IPS-11a (cell line): ENCODE measurements around the gene RYR2.
"Not testable (repeated sequence)": the region's sequence is repeated elsewhere in the genome, so short reads cannot be mapped to it uniquely, and the experiment has no call there.

Experiments
- H3K4me3 ChIP-seq: one replicate; pipeline ENCODE4 v1.5.1; 2013; ENCODE audit warnings: low read depth, low read length, control low read depth

The RYR2 gene

DNA sequence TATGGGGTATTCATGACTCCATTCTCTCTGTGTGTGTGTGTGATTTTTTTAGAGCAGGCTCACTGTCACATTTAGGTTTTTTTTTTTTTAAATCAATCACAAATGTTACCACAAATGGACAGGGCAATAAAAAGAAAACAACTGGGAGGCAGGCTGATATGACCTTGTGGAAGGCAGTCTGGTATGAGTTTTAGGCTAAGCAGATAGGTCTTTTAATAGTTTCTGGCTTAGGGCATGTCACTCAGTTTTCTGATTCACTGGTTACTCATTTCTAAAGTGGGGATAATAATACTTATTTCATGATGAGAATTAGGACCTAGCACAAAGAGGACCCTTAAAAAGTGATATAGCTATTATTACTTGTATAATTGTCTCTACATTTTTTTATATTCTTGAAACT lies 278.9 kb downstream of the RYR2 start:
- no peak overlapping the region for H3K4me3 ChIP-seq

DNA sequence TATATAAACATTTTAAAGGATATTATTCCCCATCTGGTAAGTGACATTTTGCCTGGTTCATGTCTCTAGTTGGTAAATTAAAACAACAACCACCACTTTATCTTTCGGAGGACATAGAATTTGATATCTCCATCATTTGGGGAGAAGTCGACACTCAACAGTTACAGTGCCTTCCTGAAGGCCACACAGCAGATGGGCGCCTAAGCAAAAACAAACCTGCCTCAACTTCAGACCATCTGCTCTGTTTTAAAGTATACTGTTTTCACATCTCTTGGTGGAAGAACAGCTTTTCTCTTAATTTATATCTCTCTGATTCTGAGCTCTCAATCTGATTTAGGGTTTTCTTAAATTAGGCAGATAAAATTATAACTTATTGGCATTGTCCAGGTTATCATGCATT lies 282.2 kb downstream of the RYR2 start:
- no peak overlapping the region for H3K4me3 ChIP-seq

GRCh38 chr1:237327061-237327460 lies 285.1 kb downstream of the RYR2 start:
- H3K4me3 ChIP-seq, result no peak overlapping the region

- no peak overlapping the region for H3K4me3 ChIP-seq
Measured at GRCh38 chr1:237340892-237341291, 298.9 kb downstream of the RYR2 start.

DNA sequence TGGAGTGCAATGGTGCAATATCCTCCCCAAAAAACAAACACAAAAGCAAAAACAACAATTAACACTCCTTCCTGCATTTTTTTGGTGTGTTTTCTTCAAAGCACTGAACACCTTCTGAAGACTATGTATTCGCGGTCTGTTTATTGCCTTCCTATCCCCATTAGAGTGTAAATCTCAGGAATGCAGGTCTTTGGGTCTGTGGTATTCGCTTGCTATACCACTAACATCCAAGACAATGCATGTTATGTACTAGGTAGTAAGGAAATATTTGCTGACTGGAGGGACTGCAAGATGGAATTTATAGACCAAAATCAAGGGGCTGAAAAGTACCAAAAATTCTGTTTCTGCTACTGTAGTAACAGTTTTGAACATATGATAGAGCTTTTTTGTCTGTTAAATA lies 299.4 kb downstream of the RYR2 start:
- H3K4me3 ChIP-seq, result no peak overlapping the region

GRCh38 chr1:237342730-237343129 lies 300.7 kb downstream of the RYR2 start:
- H3K4me3 ChIP-seq, result no peak overlapping the region

GRCh38 chr1:237352747-237353146 lies 310.8 kb downstream of the RYR2 start:
- H3K4me3 ChIP-seq, result no peak overlapping the region

GRCh38 chr1:237353918-237354317 lies 311.9 kb downstream of the RYR2 start:
- no peak overlapping the region for H3K4me3 ChIP-seq

- H3K4me3 ChIP-seq, result no peak overlapping the region
Measured at GRCh38 chr1:237355022-237355421, 313.0 kb downstream of the RYR2 start.

DNA sequence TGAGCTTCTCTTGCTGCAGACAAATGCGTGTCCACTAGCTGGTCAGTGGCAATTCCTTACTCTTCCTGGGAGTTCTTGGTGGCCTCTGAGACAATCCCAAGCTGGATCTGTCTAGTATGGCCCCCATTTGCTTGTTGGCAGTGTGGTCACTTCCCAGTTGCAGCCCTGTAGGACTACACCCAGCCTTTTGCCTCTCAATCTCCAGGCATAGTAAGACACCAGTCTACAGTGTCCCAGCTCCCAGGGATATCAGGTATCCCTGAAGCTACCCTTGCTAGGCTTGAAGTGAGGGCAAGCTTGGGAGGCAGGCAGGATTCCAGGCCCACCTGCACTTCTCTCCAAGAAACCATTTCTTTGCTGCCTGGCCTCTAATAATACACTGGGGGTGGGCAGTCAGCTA lies 316.6 kb downstream of the RYR2 start:
- no peak overlapping the region for H3K4me3 ChIP-seq

- no peak overlapping the region for H3K4me3 ChIP-seq
Measured at GRCh38 chr1:237367758-237368157, 325.8 kb downstream of the RYR2 start.

DNA sequence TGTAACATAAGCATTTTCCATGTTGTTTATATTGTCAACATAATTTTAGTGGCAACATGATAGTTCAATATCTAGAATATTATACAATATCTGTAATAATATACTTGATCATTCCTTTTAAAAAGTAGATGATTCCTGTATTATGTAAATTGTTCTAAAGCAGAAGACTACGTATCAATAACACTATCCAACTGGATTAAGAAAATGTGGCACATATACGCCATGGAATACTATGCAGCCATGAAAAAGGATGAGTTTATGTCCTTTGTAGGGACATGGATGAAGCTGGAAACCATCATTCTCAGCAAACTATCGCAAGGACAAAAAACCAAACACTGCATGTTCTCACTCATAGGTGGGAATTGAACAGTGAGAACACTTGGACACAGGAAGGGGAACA lies 329.5 kb downstream of the RYR2 start:
- H3K4me3 ChIP-seq, result not testable (repeated sequence)

GRCh38 chr1:237383791-237384190 lies 341.8 kb downstream of the RYR2 start:
- no peak overlapping the region for H3K4me3 ChIP-seq

DNA sequence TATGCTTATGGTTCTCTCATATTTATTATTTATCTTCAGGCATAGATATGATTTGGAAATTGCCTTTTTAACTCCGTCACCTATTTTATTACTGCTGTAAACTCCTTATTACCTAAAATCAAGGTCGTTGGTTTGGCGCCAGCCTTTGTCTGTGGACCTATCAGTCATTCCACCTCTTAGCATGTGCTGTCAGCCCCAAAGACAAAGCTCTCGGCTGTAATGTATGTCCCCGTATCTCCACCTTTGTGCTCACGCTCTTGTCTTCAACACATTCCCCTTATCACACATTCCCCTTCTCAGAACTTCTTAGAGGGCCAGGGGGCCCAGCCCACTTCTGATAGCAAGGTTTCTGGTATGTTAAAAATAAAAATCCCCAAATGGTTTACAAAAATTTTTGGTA lies 342.2 kb downstream of the RYR2 start:
- no peak overlapping the region for H3K4me3 ChIP-seq

DNA sequence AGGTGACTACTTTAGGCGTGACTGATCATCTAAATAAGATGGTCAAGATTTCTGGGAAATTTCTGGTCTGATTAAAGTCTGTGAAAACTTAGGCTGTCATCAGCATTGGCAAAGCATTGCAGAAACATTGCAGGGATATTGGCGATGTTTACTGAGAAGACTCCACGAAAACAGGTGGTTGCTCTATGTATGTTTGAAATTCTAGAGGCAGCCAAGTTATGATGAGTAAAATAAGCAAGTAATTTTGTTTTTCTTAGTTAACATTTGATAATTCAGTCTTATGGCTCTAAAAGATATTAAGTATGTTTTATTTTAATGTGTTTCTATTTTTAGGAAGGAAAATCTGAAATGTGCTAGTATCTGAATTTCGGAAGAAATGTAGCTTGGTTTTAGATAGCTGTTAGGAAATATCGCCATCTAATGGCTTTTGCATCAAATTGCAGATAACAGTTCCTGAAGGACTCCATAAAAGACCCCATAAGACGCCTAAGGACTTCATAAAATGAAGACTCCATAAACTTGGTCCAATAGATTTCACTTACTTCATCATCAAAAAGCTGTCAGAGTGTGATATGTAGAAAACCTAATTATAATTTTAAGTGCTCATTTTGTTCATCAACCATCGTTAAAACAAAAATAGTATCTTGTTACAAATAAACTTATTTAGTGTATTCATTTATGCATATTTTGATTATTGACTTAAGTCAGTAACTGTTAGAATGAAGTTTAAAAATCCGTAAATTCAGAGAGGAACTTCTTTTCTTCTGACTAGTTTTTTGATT lies 344.6 kb downstream of the RYR2 start:
- no peak overlapping the region for H3K4me3 ChIP-seq

- no peak overlapping the region for H3K4me3 ChIP-seq
Measured at GRCh38 chr1:237387144-237387505, 345.1 kb downstream of the RYR2 start.

GRCh38 chr1:237390823-237391222 lies 348.8 kb downstream of the RYR2 start:
- H3K4me3 ChIP-seq, result no peak overlapping the region

DNA sequence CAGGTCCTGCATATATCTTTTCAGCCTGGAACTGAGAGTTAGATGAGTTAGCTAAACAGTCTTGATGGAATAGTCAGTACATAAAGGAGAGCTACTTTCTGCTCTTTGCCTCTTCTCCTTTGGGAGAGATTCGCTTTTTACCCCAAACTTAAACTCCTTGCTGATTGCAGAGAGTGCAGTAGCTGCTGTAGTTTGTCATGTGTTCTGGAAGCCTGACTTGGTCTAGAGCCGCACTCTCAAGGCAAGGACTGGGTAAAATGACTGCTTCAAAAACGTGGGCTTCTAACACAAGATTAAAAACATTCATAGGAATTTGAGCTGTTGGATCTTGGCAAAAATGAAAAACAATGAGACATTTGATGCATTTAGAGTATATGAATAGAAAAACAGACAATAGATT lies 351.6 kb downstream of the RYR2 start:
- H3K4me3 ChIP-seq, result no peak overlapping the region

DNA sequence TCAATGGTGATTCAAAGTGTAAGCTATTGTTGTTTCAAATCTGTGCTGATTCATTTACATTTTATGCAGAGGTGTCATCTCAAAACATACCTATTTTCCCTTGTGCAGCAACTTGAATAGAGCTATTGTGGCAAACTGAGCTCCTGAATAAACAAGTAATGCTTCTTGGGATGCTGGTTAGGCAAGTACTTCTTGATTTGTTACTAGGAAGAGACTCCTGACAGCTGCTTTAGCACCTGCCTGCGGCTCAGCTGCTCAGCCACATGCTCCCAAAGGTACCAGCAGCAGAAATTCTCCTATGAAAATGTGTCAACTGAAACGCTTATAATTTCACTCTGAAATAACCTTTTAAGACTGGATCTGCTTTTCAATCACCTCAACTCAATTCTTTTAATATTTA lies 352.3 kb downstream of the RYR2 start:
- no peak overlapping the region for H3K4me3 ChIP-seq

- no peak overlapping the region for H3K4me3 ChIP-seq
Measured at GRCh38 chr1:237396426-237396825, 354.4 kb downstream of the RYR2 start.

- H3K4me3 ChIP-seq, result no peak overlapping the region
Measured at GRCh38 chr1:237398751-237399150, 356.8 kb downstream of the RYR2 start.

- no peak overlapping the region for H3K4me3 ChIP-seq
Measured at GRCh38 chr1:237405912-237406311, 363.9 kb downstream of the RYR2 start.

DNA sequence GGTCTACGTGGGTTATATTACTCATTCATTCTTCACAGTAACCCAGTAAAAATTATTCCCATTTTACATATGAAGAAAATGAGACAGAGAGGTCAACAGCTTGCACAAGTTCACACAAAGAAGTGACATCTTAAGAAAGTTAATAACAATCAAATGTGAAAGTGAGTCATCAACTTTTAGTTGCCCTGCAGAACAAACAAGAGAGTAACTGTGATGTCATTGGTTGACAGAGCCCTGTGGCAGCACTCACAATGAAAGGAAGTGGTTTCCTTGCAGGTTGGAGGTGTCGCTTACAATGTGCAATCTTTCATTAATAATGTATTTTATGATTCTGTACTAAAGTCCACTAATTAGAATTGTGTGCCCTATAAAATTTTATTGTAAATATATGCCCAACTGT lies 369.6 kb downstream of the RYR2 start:
- no peak overlapping the region for H3K4me3 ChIP-seq
